Keratinocyte (primary cell): ENCODE measurements around the gene PLA2G4C. TPM values are rescaled to one million over a fixed set of nuclear protein-coding genes. Genes with fewer than 3 reads are reported as not detected.

Experiments
- DNase-seq: peaks from one replicate; pipeline ENCODE4 v3.0.0-alpha.2; 2011; ENCODE audit warnings: low read depth, missing footprints, low spot score
- FAIRE-seq: peaks from 2 replicates; lab custom pipeline; 2011; peaks lifted over from hg19 to GRCh38; lab: Jason Lieb, UNC
- H2AFZ ChIP-seq: 2 replicates; pipeline ENCODE4 v1.6.0; 2012; ENCODE audit warnings: low read length, control low read depth, inconsistent platforms; ENCODE audit not compliant: control insufficient read depth
- H3K27ac ChIP-seq: 2 replicates; pipeline ENCODE4 v1.5.1; 2011; ENCODE audit warnings: low read length; ENCODE audit not compliant: control insufficient read depth, insufficient read depth
- H3K27me3 ChIP-seq: 3 replicates; pipeline ENCODE4 v1.6.0; 2011; ENCODE audit warnings: low read length; ENCODE audit not compliant: control insufficient read depth, insufficient read depth; ENCODE audit errors: extremely low read depth
- H3K36me3 ChIP-seq, 2 experiments: 2 replicates in 1 of 2; 3 replicates in 1 of 2; pipeline ENCODE4 v1.5.1; 2011; ENCODE audit warnings: low read length in 2 of 2, mild to moderate bottlenecking in 1 of 2; ENCODE audit not compliant: control insufficient read depth in 2 of 2, insufficient read depth in 2 of 2; ENCODE audit errors: extremely low read depth in 1 of 2
- H3K4me1 ChIP-seq: 3 replicates; pipeline ENCODE4 v1.5.1; 2011; ENCODE audit warnings: low read length; ENCODE audit not compliant: control insufficient read depth, insufficient read depth; ENCODE audit errors: extremely low read depth
- H3K4me2 ChIP-seq: 3 replicates; pipeline ENCODE4 v1.6.0; 2011; ENCODE audit warnings: low read depth, low read length; ENCODE audit not compliant: control insufficient read depth, insufficient read depth; ENCODE audit errors: extremely low read depth
- H3K4me3 ChIP-seq, 3 experiments: fragments of 200-600 bp in 1 of 3; sonication (generic) in 1 of 3; 2 replicates in 2 of 3; 3 replicates in 1 of 3; pipeline ENCODE4 v1.5.1; 2011 to 2016; ENCODE audit warnings: low read length in 3 of 3, mild to moderate bottlenecking in 3 of 3, control low read depth in 2 of 3, inconsistent platforms in 1 of 3, low read depth in 1 of 3, mixed read lengths in 1 of 3, mixed run types in 1 of 3, moderate library complexity in 1 of 3; ENCODE audit not compliant: control insufficient read depth in 2 of 3, insufficient read depth in 2 of 3; ENCODE audit errors: extremely low read depth in 1 of 3
- H3K79me2 ChIP-seq: 2 replicates; pipeline ENCODE4 v1.6.0; 2012; ENCODE audit warnings: low read length; ENCODE audit not compliant: control insufficient read depth, insufficient read depth
- H3K9ac ChIP-seq: 3 replicates; pipeline ENCODE4 v1.6.0; 2011; ENCODE audit warnings: low read length; ENCODE audit not compliant: control insufficient read depth, insufficient read depth; ENCODE audit errors: extremely low read depth
- H3K9me1 ChIP-seq: 3 replicates; pipeline ENCODE4 v1.6.0; 2011; ENCODE audit warnings: low read length; ENCODE audit not compliant: control insufficient read depth, insufficient read depth; ENCODE audit errors: extremely low read depth
- H3K9me3 ChIP-seq: 2 replicates; pipeline ENCODE4 v1.5.1; 2012; ENCODE audit warnings: low read depth, low read length; ENCODE audit not compliant: control insufficient read depth
- H4K20me1 ChIP-seq: 3 replicates; pipeline ENCODE4 v1.6.0; 2011; ENCODE audit warnings: low read length; ENCODE audit not compliant: control insufficient read depth, insufficient read depth; ENCODE audit errors: extremely low read depth
- CTCF ChIP-seq, 3 experiments: IDR thresholded peaks in 1 of 3; conservative IDR thresholded peaks in 1 of 3; optimal IDR thresholded peaks in 1 of 3; 2 replicates in 2 of 3; 3 replicates in 1 of 3; pipeline versions ENCODE3 to v1.5.1; 2011; ENCODE audit warnings: low read length in 3 of 3, mild to moderate bottlenecking in 3 of 3, moderate library complexity in 2 of 3, control low read depth in 1 of 3, inconsistent platforms in 1 of 3; ENCODE audit not compliant: insufficient read depth in 2 of 3; ENCODE audit errors: extremely low read depth in 1 of 3
- EZH2 ChIP-seq: IDR thresholded peaks from one replicate; pipeline ENCODE4 v1.6.1; 2012; ENCODE audit warnings: inconsistent platforms, mild to moderate bottlenecking, low read length, moderate library complexity
- dilution Hi-C: fragments of 300-500 bp; cut with MboI; formaldehyde crosslinking; loops from one replicate; pipeline ENCODE4 v1.7.0; 2020; ENCODE audit warnings: low sequenced_read_pairs; ENCODE audit not compliant: extremely low pct_ligation_motif_present
- polyA plus RNA-seq, 5 experiments: library from polyadenylated mRNA; depleted of rRNA in 3 of 5; stranded (reverse) in 3 of 5; stranded (forward) in 1 of 5; unstranded in 1 of 5; fragments of >200 nt; gene quantifications; 1 replicate in 1 of 5; 2 replicates in 3 of 5; 3 replicates in 1 of 5; pipeline versions ENCODE4 v1.2.1 to v1.2.3, GENCODE V29; 2011 to 2012; ENCODE audit warnings: missing spikeins in 2 of 5, low read depth in 1 of 5, low replicate concordance in 1 of 5

PLA2G4C gene
- polyA plus RNA-seq, 1 donor (not counting 4 experiments of a cell fraction or from before 2014, with no cell fraction given) = 0.35 TPM

GRCh38 chr19:48085904-48086864 is 24.4 kb downstream of the PLA2G4C start:
- H3K4me2 ChIP-seq = no peak overlapping the region
- H3K27ac ChIP-seq = no peak overlapping the region
- no peak for TF ChIP-seq EZH2
- TF ChIP-seq CTCF (optimal IDR thresholded peaks at IDR 0.05 in 1 of 3, IDR thresholded peaks at IDR 0.05 in 1 of 3, conservative IDR thresholded peaks at IDR 0.05 in 1 of 3; ENCODE audit: extremely low read depth in 1 of 3, insufficient read depth in 2 of 3, low read length in 3 of 3) = peak in 2 of 3 experiments; percentile 3 to 47
- H4K20me1 ChIP-seq = no peaks in the 10 kb centered on the region
- no peaks in the 10 kb centered on the region for H3K9me1 ChIP-seq
- no peak overlapping the region for H3K9ac ChIP-seq
- H3K9me3 ChIP-seq = no peaks in the 10 kb centered on the region
- H3K79me2 ChIP-seq = no peaks in the 10 kb centered on the region
- H3K4me1 ChIP-seq = no peaks in the 10 kb centered on the region
- dilution Hi-C loops = no loop called here
- no peak overlapping the region for H2AFZ ChIP-seq
- DNase-seq (no peak), FAIRE-seq (no peak)
- H3K27me3 ChIP-seq = peaks cover 9% of the 10 kb centered on the region
- no peak overlapping the region for H3K4me3 ChIP-seq
- H3K36me3 ChIP-seq = no peaks in the 10 kb centered on the region

GRCh38 chr19:48085076-48085475 is 25.5 kb downstream of the PLA2G4C start:
- H3K9me3 ChIP-seq = no peaks in the 10 kb centered on the region
- no peak for TF ChIP-seq EZH2
- TF ChIP-seq CTCF (optimal IDR thresholded peaks at IDR 0.05 in 1 of 3, IDR thresholded peaks at IDR 0.05 in 1 of 3, conservative IDR thresholded peaks at IDR 0.05 in 1 of 3; ENCODE audit: extremely low read depth in 1 of 3, insufficient read depth in 2 of 3, low read length in 3 of 3) = no peak
- DNase-seq (no peak), FAIRE-seq (no peak)
- no peak overlapping the region for H3K4me3 ChIP-seq
- no peaks in the 10 kb centered on the region for H3K79me2 ChIP-seq
- no peak overlapping the region for H3K9ac ChIP-seq
- H3K9me1 ChIP-seq = no peaks in the 10 kb centered on the region
- no peak overlapping the region for H2AFZ ChIP-seq
- no peak overlapping the region for H3K27ac ChIP-seq
- peaks cover 9% of the 10 kb centered on the region for H3K27me3 ChIP-seq
- dilution Hi-C loops = no loop called here
- no peaks in the 10 kb centered on the region for H4K20me1 ChIP-seq
- no peaks in the 10 kb centered on the region for H3K4me1 ChIP-seq
- H3K36me3 ChIP-seq = no peaks in the 10 kb centered on the region
- no peak overlapping the region for H3K4me2 ChIP-seq
